Activated naive CD8-positive, alpha-beta T cell treated with anti-CD3 and anti-CD28 coated beads for 36 hours (primary cell): ENCODE measurements around the gene MSH5. TPM values are rescaled to one million over a fixed set of nuclear protein-coding genes. Genes with fewer than 3 reads are reported as not detected.

ENCODE experiments used
- DNase-seq: peaks from one replicate; pipeline ENCODE4 v3.0.0; 2021
- H3K27ac Mint-ChIP-seq: one replicate; pipeline ENCODE4 v1.8.0; 2022; ENCODE audit warnings: mild to moderate bottlenecking, moderate library complexity, mixed read lengths
- H3K27me3 Mint-ChIP-seq: one replicate; pipeline ENCODE4 v1.8.0; 2022; ENCODE audit warnings: mild to moderate bottlenecking, mixed read lengths
- H3K36me3 Mint-ChIP-seq: one replicate; pipeline ENCODE4 v1.8.0; 2021; ENCODE audit warnings: mild to moderate bottlenecking, mixed read lengths
- H3K4me1 Mint-ChIP-seq: one replicate; pipeline ENCODE4 v1.8.0; 2021; ENCODE audit warnings: mixed read lengths
- H3K4me3 Mint-ChIP-seq: one replicate; pipeline ENCODE4 v1.8.0; 2022; ENCODE audit warnings: mild to moderate bottlenecking, moderate library complexity, mixed read lengths
- H3K9me3 Mint-ChIP-seq: one replicate; pipeline ENCODE4 v1.8.0; 2022; ENCODE audit warnings: mixed read lengths
- total RNA-seq, 2 experiments: library from RNA; stranded (reverse); gene quantifications; one replicate each; pipeline ENCODE4 v1.2.3, GENCODE V29; 2021

MSH5 gene
- total RNA-seq, 2 experiments from 2014 or later = 48.1 to 53.4 TPM

DNA sequence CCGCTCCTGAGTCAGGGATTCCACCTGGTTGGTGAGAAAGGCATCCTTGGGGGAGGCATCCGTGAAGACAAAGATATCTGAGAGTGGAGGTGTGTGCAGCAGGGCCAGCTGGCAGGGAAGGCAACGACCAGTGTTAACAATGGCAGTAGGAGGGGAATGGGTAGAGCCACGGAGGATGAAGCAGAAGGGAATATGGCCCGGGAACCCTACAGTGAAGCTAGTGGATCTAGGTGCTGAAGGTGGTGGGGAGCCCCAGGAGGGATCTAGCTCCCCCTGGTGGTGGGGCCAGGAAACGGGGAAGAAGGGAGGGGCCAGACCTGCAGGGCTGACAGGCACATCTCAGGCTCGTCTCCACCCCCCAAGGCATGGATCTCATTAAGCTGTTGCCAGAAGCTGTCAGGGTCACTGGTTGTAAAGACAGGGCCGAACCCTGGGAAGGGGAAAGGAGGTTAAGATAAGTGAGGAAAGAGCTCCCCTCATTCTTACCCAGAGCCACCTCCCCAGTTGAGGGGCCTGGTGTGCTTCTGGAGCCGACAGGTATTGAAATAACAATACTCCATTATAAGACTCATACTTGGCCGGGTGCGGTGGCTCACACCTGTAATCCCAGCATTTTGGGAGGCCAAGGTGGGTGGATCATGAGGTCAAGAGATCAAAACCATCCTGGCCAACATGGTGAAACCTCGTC is 30.0 kb downstream of the MSH5 start:
- peaks cover 18% of the 10 kb centered on the region for H3K4me1 Mint-ChIP-seq
- H3K27me3 Mint-ChIP-seq = no peaks in the 10 kb centered on the region
- peaks cover 18% of the 10 kb centered on the region for H3K36me3 Mint-ChIP-seq
- DNase-seq = peak; percentile 81
- no peak overlapping the region for H3K4me3 Mint-ChIP-seq
- H3K27ac Mint-ChIP-seq = no peak overlapping the region
- peaks cover 2% of the 10 kb centered on the region for H3K9me3 Mint-ChIP-seq

- no peak for DNase-seq
- Mint-ChIP-seq H3K9me3 (peaks cover 2% of the 10 kb centered on the region), H3K4me1 (peaks cover 25% of the 10 kb centered on the region), H3K36me3 (peaks cover 14% of the 10 kb centered on the region), H3K4me3 (no peak overlapping the region), H3K27me3 (peaks cover 3% of the 10 kb centered on the region), H3K27ac (no peak overlapping the region)
These were observed 31.1 kb downstream of the MSH5 start for GRCh38 chr6:31770860-31771259.

DNA sequence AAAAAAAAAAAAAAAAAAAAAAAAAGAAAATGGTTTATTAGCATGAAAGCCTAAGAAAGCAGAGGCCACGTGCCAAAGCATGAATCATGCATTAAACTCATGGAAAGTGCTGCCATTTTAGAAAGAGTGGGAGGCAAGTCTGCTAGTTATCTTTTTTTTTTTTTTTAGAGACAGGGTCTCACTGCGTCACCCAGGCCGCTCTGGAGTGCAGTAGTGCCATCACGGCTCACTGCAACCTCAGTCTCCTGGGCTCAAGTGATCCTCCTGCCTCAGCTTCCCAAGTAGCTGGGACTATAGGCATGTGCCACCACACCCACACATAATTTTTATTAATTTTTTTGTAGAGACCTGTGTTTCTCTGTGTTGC is 32.2 kb downstream of the MSH5 start:
- Mint-ChIP-seq H3K4me3 (no peak overlapping the region), H3K9me3 (peaks cover 2% of the 10 kb centered on the region), H3K27ac (peak overlapping the region; percentile 60), H3K36me3 (peaks cover 14% of the 10 kb centered on the region), H3K4me1 (peaks cover 33% of the 10 kb centered on the region), H3K27me3 (peaks cover 6% of the 10 kb centered on the region)
- peak; percentile 39 for DNase-seq

GRCh38 chr6:31775184-31775583 is 35.4 kb downstream of the MSH5 start:
- H3K27me3 Mint-ChIP-seq = peaks cover 6% of the 10 kb centered on the region
- H3K4me1 Mint-ChIP-seq = peaks cover 37% of the 10 kb centered on the region
- H3K9me3 Mint-ChIP-seq = peaks cover 2% of the 10 kb centered on the region
- H3K27ac Mint-ChIP-seq = no peak overlapping the region
- H3K36me3 Mint-ChIP-seq = peaks cover 25% of the 10 kb centered on the region
- H3K4me3 Mint-ChIP-seq = no peak overlapping the region
- DNase-seq = no peak

GRCh38 chr6:31775633-31776484 is 36.1 kb downstream of the MSH5 start:
- Mint-ChIP-seq H3K36me3 (peaks cover 25% of the 10 kb centered on the region), H3K27ac (peak overlapping the region; percentile 51), H3K4me1 (peaks cover 37% of the 10 kb centered on the region), H3K27me3 (peaks cover 6% of the 10 kb centered on the region), H3K4me3 (no peak overlapping the region), H3K9me3 (peaks cover 2% of the 10 kb centered on the region)
- no peak for DNase-seq

DNA sequence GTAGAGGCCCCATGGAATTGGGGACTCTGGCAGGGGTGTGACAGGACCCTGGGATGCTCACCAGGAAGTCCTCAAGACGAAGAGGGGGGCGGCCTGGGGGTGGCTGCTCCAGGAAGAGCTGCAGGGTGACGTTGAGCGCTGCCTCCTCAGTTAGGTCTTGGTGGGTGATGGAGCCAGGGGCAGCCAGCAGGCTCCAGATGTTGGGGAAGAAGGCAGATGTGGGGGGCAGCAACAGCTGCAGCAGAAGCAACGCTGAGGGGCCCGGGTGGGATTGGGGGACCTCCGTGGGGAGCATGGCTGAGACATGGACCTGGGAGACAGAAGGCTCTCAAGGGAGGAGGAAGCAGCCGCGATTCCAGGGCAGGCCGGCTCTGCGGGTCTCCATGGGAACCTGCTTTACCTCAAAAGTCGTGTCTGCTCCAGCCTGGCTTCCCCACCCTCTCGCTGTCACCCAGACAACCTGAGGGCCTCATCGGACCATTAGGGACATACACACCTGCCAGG is 36.7 kb downstream of the MSH5 start:
- peaks cover 31% of the 10 kb centered on the region for H3K4me1 Mint-ChIP-seq
- H3K36me3 Mint-ChIP-seq = peaks cover 25% of the 10 kb centered on the region
- H3K9me3 Mint-ChIP-seq = peaks cover under 1% of the 10 kb centered on the region
- H3K27me3 Mint-ChIP-seq = peaks cover 6% of the 10 kb centered on the region
- peak overlapping the region; percentile 40 for H3K4me3 Mint-ChIP-seq
- no peak for DNase-seq
- H3K27ac Mint-ChIP-seq = peak overlapping the region; percentile 51

- Mint-ChIP-seq H3K36me3 (peaks cover 25% of the 10 kb centered on the region), H3K9me3 (no peaks in the 10 kb centered on the region), H3K27ac (peak within 1 kb of the TSS; percentile 51), H3K4me1 (peaks cover 29% of the 10 kb centered on the region), H3K4me3 (peak within 1 kb of the TSS; percentile 40), H3K27me3 (peaks cover 6% of the 10 kb centered on the region)
- peak; percentile 88 for DNase-seq
These were observed 37.3 kb downstream of the MSH5 start, which contains the start of gene VWA7 for GRCh38 chr6:31776989-31777666. Gene VWA7 (minus strand): TSS chr6:31777328. CDS start chr6:31776779, 549 bp downstream.

DNA sequence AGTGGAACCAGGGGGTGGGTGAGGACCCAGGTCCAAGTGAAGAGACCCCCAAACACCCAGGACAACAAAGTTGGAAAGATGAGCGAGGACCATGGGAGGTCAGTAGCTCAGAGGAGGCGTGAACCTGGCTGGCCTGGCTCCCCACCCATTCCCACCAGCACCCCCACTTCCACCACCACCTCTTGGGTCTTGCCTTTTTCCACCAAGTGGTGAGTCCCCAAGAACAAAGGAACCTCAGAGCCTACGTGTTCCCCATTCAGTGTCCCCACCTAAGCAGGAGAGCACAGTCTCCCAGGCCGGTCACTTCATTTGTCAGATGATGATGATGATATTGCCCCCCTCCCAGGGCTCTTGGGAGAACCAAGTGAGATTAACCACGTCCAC is 37.9 kb downstream of the MSH5 start:
- Mint-ChIP-seq H3K9me3 (no peaks in the 10 kb centered on the region), H3K4me3 (no peak overlapping the region)

DNA sequence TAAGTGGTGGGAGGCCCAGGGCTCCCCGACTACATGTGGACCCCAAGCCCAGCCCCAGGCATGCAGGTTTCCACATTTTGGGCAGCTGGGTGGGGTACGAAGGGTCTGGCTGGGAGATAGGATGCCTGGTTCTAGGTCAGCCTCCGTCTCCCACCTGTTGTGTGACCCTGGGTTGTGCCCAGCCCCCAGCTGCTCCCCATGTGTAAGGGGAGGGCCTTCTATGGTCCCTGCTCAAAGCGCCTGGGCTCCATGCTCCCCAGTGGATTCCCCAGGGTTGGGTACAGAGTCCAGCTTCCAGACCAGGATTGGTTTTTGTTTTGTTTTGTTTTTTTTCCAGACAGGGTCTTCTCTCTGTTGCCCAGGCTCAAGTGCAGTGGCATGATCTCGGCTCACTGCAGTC is 38.4 kb downstream of the MSH5 start:
- H3K27me3 Mint-ChIP-seq = peaks cover 6% of the 10 kb centered on the region
- no peak overlapping the region for H3K27ac Mint-ChIP-seq
- DNase-seq = no peak
- peaks cover 29% of the 10 kb centered on the region for H3K36me3 Mint-ChIP-seq
- no peak overlapping the region for H3K4me3 Mint-ChIP-seq
- no peaks in the 10 kb centered on the region for H3K9me3 Mint-ChIP-seq
- peaks cover 23% of the 10 kb centered on the region for H3K4me1 Mint-ChIP-seq

More for the DNA sequence above, 37.9 kb downstream of the MSH5 start:
- Mint-ChIP-seq H3K27ac (no peak overlapping the region), H3K36me3 (peaks cover 29% of the 10 kb centered on the region), H3K4me1 (peaks cover 26% of the 10 kb centered on the region), H3K27me3 (peaks cover 6% of the 10 kb centered on the region)
- no peak for DNase-seq

DNA sequence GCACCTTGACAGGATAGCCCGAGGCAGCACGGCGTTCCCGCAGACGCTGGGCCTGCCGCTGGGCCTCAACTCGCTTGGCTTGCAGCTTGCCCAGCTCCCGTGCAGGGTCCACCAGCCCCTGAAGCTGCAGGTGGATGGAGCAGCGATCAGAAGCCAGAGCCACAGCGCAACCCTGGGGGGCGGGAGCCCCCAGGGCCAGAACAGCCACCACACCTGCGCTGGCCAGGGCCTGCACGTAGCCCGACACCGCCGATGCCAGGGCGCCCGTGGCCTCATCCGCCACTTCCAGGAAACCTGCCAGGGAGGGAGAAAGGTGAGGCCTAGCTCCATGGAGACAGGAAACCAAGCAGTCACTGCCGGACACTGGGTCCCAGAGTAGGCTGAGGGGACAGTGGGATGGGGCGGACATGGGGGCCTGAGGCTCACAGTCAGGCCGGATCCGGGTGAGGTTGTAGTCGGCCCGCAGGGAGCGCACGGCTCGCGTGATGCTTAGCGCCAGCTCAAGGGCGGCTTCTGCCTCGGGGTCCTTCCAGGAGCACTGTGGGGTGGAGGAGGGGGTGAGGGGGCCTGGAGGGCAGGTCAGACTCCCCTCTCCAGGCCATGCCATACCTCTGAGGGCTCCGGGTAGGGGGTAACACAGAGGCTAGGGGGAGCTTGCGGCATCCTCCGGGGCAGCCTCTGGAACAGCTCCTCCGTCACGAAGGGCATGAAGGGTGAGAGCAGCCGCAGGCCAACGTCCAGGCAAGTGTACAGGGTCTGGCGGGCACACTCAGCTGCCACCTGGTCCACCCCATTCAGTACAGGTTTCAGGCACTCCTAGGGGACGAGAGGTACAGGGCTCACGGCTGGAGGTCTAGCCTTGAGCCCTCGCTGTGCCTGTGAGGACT is 39.4 kb downstream of the MSH5 start:
- no peaks in the 10 kb centered on the region for H3K9me3 Mint-ChIP-seq
- no peak overlapping the region for H3K27ac Mint-ChIP-seq
- peaks cover 33% of the 10 kb centered on the region for H3K36me3 Mint-ChIP-seq
- no peak overlapping the region for H3K4me3 Mint-ChIP-seq
- peaks cover 6% of the 10 kb centered on the region for H3K27me3 Mint-ChIP-seq
- H3K4me1 Mint-ChIP-seq = peaks cover 25% of the 10 kb centered on the region
- DNase-seq = no peak

GRCh38 chr6:31779908-31780307 is 40.1 kb downstream of the MSH5 start:
- peaks cover 25% of the 10 kb centered on the region for H3K4me1 Mint-ChIP-seq
- H3K27ac Mint-ChIP-seq = no peak overlapping the region
- DNase-seq = no peak
- H3K4me3 Mint-ChIP-seq = no peak overlapping the region
- peaks cover 6% of the 10 kb centered on the region for H3K27me3 Mint-ChIP-seq
- no peaks in the 10 kb centered on the region for H3K9me3 Mint-ChIP-seq
- peaks cover 39% of the 10 kb centered on the region for H3K36me3 Mint-ChIP-seq

DNA sequence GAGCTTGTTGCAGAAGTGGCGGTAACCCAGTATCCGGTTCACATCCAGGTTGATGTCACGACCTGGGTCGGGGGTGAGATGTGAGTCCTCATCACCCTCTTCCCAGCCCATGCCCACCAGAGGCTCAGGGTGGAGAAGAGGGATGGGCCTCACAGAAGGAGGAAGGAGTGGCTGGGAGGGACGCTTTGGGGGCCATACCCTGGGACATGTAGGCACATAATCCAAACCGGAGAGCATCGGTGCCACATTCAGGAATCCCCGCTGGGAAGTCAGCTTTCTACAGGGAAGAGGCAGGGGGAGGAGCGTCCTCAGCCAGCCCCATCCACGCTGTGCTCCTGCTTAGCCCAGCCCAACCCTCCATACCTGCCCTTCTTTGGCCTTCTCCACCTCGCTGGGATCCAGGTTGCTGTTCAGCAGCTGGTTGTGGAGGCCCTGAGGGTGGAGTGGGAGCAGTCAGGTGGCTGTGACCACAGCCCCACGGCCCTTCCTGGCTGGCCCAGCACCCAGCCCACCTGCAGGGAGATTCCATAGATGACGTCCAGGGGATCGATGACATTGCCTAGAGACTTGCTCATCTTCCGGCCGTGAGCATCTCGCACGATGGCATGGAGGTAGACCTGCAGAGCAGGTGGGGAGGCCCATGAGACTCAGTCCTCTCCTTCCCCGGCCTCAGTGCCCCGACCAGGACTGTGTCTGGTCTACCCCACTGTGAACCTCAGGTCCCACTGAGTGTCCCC is 40.9 kb downstream of the MSH5 start:
- Mint-ChIP-seq H3K27me3 (peaks cover 3% of the 10 kb centered on the region), H3K36me3 (peaks cover 39% of the 10 kb centered on the region), H3K27ac (no peak overlapping the region), H3K9me3 (no peaks in the 10 kb centered on the region), H3K4me1 (peaks cover 20% of the 10 kb centered on the region), H3K4me3 (no peak overlapping the region)
- no peak for DNase-seq

DNA sequence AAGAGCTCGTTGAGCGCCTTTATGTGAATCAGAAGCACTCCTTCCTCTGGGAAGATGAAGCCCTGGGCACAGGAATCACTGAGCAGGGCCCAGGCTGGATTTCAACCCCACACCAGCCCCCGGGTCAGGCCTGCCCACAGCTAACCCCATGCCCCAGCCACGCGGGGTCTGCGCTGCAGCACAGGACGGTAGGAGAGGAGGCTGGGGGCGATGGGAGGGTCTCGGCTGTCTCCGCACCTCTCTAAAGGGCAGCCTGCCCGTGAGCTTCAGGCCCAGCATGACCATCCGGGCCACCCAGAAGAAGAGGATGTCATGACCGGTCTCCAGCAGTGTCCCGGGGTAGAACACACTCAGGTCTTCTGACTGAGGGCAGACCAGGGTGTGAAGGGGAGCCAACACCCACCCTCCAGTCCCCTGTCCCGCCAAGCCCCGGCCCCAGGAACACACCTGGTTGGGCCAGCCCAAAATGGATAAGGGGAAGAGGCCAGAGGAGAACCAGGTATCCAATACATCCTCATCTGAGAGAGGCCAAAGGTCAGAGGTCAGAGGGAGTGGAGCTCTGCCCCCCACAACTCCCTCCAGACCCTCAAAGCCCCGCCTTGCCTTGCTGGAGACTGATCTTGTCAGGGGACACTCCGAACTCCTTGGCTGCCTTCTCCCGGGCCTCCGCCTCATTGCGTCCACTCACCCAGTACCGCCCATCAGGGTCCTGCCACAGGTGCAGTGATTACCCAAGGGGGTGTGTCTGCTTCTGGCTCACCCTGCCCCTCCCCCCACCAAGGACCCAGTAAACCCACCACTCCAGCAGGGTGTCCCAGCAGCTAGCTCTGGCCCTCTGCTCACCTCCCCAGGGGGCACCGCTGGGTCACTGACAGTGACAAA is 41.7 kb downstream of the MSH5 start:
- Mint-ChIP-seq H3K4me1 (peaks cover 16% of the 10 kb centered on the region), H3K27me3 (peaks cover under 1% of the 10 kb centered on the region), H3K4me3 (no peak overlapping the region), H3K36me3 (peaks cover 43% of the 10 kb centered on the region), H3K9me3 (no peaks in the 10 kb centered on the region), H3K27ac (no peak overlapping the region)
- no peak for DNase-seq
